IPS-18c (cell line): ENCODE measurements around the gene TJP1.
"Not testable (repeated sequence)": the region's sequence is repeated elsewhere in the genome, so short reads cannot be mapped to it uniquely, and the experiment has no call there.

Experiments
- H3K4me3 ChIP-seq: 2 replicates; pipeline ENCODE4 v1.7.0; 2013; ENCODE audit warnings: low read depth, mild to moderate bottlenecking, low read length, moderate library complexity; ENCODE audit not compliant: insufficient read depth
- H3K9me3 ChIP-seq: one replicate; pipeline ENCODE4 v1.6.1; 2013; ENCODE audit warnings: mild to moderate bottlenecking, low read length, moderate library complexity; ENCODE audit not compliant: control insufficient read depth, insufficient read depth

TJP1 gene

DNA sequence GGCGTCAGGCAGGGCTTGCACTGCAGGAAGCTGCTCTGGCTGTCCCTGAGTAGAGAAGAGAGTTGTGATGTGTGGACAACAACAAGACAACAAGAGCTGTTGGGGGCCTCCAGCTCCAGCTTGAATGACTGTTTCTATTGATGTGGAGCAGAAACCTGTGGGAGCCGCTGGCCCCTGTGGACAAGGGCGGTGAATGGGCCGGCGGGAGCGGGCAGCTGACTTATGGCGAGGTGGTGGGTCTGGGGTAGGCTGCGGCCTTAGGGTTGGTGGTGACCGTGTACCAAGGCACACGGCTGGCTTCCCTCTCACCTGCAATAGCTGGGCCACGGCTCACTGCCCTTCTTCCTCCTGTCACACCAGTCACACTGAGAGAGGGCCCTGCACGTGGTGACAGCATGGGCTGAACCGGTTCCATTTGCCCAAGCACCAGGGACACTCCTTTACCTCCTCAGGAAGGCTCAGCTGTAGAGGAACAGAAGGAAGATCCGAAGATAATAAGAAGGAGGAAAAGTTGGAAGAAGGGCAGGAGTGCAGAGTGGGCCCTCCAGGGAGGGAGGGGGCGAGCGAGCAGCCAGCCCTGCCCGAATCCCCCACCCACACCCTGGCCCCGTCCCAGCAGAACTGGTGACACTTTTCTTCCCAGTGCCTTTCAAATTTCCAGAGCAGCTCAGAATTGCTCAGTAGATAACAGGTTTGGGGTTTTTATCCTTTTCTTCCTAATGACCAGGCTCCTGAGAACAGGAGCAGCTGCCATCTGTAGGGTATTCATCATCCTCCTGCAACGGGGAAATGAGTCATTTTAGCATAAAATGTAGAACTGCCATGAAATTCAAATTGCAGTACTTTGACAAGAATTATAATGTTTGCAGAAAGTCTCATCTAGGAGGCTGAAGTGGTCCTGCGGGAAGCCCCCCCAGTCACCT is 136.9 kb downstream of the TJP1 start:
- no peaks in the 10 kb centered on the region for H3K9me3 ChIP-seq
- H3K4me3 ChIP-seq: no peak overlapping the region

DNA sequence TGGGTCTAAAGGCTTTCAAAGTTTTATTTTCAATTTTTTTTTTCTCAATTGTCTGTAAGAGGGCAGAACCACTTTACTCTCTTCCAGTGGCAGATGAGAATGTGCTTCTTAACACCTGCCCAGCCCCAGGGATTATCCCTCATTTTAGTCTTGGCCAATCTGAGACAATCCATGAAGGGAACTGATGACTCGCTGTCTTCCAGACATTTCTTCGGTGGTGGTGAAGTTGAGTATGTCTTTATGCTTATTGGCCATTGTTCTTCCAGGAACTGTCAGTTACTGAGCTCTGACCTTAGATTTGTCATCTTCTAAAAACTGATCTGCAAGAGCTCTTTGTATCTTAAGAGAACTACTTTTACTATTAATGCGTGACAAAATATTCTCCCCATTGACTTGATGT is 139.5 kb downstream of the TJP1 start:
- no peak overlapping the region for H3K4me3 ChIP-seq

DNA sequence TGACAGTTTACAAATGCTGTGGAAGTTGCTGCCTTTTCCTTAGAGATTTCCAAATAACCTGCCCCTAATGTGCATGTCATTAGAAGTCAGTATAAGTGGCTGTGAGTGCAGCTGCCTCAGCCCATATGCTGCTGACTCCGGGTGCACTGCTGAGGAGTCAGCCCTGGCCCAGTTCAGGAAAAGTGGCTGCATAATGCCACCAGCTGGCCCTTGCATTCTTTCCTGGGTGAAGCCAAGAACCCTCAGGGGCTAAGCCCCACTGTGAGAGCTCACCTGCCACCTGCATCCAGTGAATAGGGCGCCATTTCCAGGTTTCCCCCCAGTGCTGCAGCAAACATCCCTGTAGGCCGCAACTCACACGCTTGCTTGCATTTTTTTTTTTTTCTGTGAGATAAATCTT is 139.9 kb downstream of the TJP1 start:
- H3K4me3 ChIP-seq: no peak overlapping the region
- no peaks in the 10 kb centered on the region for H3K9me3 ChIP-seq

More for the DNA sequence above, 139.5 kb downstream of the TJP1 start:
- no peaks in the 10 kb centered on the region for H3K9me3 ChIP-seq

DNA sequence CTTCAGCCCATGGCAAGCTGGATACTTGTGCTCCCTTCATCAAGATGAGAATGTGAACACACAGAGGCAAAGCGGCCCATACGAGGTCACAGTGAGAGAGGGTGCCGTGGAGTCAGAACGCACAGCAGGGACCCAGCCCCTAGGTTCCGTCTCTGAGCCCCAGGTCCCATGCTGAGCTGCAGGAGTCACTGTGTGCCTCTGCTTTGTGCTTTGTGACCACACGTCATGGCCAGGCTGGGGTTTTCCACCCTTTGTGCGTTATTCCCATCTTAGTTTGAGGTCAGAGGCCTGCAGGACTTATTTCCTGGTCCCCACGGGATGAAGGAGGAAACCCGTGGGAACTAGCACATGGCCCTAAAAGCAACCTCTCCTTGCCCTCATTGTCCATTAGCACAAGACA is 140.3 kb downstream of the TJP1 start:
- H3K4me3 ChIP-seq: no peak overlapping the region
- H3K9me3 ChIP-seq: no peaks in the 10 kb centered on the region

DNA sequence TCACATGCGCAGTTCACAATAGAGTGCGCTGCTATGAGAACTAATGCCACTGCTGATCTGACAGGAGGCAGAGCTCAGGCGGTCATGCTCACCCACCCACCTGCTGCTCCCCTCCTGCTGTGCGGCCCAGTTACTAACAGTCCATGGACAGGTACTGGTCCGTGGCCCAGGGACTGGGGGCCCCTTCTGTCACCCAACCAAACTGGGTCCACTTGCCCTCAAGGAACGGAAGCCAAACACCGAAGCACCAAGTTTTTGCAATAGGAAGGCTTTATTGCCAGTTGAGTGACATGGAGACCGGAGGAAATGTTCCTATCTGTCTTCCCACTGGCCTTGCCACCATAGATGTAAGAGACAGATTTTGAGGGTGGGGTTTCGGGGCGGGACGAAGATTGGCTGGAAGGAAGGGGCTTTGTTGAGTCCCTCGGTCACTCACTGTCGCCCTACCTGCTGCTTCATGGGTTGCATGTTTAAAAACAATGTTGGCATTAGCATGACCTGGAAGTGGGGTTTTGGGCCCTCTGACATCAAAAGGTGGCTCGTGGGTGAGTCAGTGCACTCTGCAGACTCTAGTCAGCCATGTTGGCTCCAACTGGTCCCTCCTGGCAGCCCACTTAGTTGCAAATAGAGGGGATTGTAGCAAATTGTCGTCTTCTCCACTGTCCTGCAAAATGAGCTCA is 141.0 kb downstream of the TJP1 start:
- no peaks in the 10 kb centered on the region for H3K9me3 ChIP-seq

DNA sequence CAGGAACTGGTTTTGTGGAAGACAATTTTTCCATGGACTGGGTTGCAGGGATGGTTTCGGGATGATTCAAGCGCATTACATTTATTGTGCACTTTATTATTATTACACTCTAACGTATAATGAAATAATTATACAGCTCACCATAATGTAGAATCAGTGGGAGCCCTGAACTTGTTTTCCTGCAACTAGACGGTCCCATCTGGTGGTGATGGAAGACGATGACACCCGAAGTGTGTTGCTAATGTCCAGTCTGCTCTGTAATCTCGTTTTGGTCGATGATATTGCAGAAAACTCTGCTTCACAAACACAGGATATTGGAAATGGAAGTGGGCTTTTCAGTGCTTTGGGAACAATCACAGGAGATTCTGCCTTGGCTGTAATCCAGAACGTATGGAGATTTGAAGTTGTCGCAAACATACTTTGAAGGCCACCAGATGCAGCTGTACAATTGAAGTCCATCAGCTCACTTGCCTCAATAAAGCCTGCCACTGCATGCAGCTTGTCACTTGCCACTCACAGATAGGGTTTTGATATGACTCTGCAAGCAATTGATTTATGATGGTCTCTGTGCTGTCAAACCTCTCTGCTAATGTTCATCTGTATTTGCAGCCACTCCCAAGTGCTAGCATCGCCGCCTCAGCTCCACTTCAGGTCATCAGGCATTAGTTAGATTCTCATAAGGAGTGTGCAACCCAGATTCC is 141.7 kb downstream of the TJP1 start:
- no peaks in the 10 kb centered on the region for H3K9me3 ChIP-seq

More for the DNA sequence above, 141.0 kb downstream of the TJP1 start:
- H3K4me3 ChIP-seq: no peak overlapping the region

DNA sequence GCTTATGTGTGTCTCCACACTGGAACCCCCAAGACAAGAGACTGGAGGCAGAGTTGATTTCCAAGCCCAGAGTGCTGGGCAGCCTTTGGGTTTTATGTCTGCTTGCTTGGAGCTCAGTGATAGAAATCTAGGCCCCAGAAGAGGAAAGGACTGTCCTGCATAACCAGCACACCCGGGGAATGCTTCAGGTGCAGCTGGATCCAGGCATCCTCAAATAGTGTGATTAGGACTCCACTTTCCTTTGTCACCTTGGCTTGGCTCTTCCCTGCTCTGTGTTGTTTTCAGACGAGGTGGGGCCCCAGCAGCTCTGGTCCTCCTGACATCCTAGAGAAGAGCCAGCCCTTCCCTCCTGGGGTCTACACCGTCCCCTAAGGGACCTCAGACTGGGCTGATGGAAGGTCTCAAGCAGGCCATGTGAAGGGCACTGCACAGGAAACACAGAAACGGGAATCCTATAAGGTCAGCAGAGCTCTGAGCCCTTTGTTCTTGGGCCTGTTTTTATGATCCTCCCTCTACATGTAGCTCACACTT is 143.7 kb downstream of the TJP1 start:
- H3K4me3 ChIP-seq: no peak overlapping the region
- no peaks in the 10 kb centered on the region for H3K9me3 ChIP-seq

More for the DNA sequence above, 141.7 kb downstream of the TJP1 start:
- H3K4me3 ChIP-seq: no peak overlapping the region

DNA sequence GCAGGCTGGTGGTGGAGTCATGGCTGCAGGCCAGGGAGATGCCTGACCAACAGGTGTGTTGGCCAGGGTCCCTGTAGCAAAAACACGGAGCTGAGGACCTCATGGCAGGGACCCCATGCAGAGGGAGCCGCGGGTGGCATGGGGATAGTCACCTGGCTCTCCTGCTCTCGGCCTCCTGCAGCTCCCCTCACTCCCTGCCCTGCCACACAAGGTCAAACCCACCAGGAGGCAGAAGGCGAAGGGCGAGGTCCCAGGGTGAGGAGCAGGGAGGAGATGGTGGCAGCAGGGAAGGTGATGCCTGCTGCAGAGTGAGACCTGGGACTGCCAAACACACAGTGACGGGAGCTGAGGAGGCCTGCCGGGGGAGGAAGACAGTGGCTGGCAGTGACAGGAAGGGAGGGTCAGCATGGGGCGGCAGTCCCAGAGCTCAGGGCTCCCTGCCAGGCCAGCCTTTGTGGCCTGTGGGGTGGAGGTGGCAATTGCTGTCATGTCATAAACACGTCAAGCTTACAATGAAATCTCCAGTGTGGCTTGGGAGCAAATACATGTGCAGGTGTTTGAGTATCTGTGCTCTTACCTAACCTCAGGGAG is 144.3 kb downstream of the TJP1 start:
- H3K9me3 ChIP-seq: no peaks in the 10 kb centered on the region
- H3K4me3 ChIP-seq: no peak overlapping the region

DNA sequence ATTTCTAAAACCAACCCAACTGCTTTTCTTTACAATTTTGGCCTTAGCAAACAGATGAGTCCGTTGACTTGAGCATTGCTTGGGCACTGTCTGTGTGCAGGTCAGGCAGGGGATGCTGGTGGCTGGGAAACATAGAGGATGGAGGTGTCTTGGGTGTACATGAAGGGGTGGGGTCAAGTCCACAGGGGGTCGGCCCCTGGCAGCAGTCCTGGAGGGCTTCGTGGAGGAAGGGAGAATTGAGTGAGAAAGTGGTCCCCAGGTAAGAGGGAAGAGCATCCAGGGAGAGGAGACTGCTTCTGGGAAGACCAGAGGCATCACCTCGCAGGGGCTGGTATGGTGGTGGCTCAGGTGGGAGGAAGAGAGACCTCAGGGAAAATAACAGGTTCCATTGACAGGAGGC is 144.8 kb downstream of the TJP1 start:
- Histone ChIP-seq H3K9me3 (no peaks in the 10 kb centered on the region), H3K4me3 (no peak overlapping the region)

DNA sequence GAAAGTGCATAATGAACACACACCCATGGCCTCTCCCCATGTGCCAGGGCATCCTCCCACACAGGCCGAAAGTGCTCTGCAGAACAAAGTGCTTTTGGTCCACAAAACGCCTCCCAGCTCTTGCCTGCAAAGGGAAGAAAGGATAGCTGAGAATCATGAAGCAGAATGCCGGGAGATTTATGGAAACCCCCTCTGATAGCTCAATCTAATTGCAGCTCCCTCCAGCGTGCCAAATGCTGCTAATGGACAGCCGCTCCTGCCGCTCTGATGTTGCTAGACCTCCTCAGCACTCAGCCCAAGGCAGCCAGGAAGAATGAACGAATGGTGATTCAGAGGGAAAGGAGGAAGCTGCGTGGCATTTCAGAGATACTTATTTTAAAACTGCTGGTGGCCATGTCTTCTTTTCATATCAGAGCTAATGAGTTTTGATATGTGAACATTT is 145.3 kb downstream of the TJP1 start:
- H3K9me3 ChIP-seq: no peaks in the 10 kb centered on the region

DNA sequence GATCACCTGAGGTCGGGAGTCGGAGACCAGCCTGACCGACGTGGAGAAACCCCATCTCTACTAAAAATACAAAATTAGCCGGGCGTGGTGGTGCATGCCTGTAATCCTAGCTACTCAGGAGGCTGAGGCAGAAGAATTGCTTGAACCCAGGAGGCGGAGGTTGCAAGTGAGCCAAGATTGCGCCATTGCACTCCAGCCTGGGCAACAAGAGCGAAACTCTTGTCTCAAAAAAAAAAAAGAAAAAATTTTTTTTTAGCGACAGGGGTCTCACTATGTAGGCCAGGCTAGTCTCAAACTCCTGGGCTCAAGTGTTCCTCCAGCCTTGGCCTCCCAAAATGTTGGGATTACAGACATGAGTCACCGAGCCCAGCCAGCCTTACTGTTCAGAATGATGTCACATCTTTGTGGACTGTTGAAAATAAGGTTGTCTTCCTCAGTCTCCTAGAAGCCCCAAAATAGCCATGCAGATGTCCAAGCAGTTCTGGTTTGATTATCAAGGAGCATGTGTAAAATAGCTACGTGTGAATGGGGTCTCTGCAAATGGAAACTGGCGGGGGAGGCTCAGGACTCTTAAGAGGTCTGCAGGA is 145.8 kb downstream of the TJP1 start:
- H3K4me3 ChIP-seq, H3K9me3 ChIP-seq: not testable (repeated sequence)

More for the DNA sequence above, 145.3 kb downstream of the TJP1 start:
- no peak overlapping the region for H3K4me3 ChIP-seq

DNA sequence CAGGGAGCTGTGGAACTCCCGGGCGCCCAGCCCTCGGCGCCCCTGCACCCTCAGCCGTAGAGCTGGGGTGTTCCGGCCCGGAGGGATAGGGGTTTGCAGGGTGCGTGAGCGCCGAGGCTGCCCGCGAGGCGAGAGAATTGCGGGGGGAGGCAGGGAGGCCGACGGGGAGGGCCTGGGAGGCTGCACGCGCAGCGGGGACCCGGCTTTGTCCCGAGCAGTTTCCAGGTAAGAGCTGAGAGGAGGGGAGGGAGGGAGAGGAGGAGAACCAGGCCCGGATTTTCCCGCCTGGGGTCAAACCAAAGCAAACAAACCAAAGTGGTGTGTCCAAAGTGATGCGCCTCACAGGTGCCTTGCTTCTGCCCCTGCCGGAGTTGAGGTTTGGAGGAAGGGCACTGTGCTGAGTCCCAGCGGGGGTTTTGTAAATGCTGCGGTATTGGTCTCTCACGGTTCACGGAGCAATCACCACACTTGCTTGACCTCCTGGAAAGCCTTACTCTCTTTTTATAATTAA is 146.4 kb downstream of the TJP1 start:
- Histone ChIP-seq H3K4me3 (peak overlapping the region; percentile 84), H3K9me3 (no peaks in the 10 kb centered on the region)

DNA sequence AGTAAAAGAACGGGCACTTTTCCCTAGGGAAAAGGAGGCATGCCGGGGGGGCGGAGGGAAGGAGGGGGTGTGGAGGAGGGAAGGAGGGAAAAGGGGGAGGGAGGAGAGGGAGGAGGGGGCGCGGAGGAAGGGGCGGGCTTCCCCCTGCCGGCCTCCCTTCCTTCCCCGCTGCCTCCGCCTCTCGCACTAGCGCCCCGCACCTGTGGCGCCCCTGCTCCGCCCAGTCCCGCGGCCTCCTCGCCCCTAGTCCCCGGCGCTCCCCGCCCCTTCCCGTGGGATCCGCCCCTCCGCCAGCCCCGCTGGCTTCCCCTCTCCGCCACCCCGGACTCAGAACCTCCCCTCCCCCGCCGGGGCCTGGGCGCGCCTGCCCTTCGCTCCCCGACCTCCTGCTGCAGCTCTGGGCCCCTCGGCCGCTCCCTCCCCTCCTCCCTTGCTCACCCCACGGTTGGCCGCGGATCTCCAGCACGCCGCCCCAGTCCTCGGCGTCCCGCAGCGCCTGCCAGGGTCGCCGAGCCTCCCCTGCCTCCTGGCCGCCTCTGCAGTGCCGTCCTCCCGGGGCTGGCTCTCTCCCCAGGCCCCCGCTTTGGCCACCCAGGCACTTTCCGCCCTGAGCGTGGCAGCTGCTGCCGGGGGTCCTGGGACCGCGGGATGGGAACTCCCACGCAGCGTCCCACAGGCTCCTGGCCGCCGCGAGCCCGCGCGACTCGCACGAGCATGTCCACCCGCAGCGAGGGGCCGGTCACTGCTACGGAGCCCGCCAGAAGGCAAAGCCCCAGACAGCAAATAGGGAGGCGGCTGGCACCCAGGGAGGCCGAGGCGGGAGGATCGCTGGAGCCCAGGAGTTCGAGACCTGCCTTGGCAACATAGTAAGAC is 147.4 kb downstream of the TJP1 start:
- Histone ChIP-seq H3K9me3 (no peaks in the 10 kb centered on the region), H3K4me3 (peak overlapping the region; percentile 84)

DNA sequence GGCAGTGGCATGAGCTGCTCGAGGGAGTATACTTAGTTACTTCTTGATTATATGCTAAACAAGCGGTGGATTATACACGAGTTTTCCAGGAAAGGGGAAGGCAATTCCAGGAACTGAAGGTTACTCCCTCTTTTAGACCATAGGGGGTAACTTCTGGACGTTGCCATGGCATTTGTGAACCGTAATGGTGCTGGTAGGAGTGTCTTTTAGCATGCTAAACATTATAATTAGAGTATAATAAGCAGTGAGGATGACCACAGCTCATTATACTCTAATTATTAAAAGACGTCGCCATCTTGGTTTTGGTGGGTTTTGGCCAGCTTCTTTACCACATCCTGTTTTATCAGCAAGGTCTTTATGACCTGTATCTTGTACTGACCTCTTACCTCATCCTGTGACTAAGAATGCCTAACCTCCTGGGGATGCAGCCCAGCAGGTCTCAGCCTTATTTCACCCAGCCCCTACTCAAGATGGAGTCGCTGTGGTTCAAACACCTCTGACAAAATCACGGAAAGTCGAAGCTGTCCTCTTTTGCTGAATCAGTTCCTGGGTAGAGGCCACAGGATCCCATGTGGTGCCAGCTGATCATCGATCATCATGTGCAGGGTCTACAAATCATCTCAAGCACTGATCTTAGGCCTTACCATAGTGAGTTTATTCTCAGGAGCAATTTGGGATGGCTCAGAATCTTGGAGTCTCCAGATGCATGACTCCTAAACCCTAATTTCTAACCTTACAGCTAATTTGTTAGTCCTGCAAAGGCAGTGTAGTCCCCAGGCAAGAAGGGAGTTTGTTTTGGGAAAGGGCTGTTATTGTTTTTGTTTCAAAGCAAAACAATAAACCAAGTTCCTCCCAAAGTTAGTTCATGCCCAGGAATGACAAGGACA is 149.1 kb downstream of the TJP1 start:
- H3K4me3 ChIP-seq: no peak overlapping the region
- H3K9me3 ChIP-seq: no peaks in the 10 kb centered on the region

DNA sequence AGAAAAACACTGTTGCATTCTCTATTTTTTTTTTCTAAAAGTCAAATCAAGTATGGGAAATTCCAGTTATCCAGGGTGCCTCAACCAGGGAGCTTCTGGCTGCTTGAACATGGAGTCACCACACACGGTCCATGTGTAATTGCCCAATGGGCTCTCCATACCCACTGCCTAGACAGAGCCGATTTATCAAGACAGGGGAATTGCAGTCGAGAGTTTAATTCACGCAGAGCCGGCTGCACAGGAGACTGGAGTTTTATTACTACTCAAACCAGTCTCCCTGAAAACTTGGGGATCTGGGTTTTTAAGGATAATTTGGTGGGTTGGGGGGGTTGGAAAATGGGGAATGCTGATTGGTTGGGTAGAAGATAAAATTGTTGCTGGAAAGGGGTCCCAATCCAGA is 149.8 kb downstream of the TJP1 start:
- H3K9me3 ChIP-seq: no peaks in the 10 kb centered on the region
- no peak overlapping the region for H3K4me3 ChIP-seq
